EL (cell line): ENCODE measurements around the gene TPRKB.
"Not testable (repeated sequence)": the region's sequence is repeated elsewhere in the genome, so short reads cannot be mapped to it uniquely, and the experiment has no call there.

Experiments used
- DNase-seq: peaks from one replicate; pipeline ENCODE4 v3.0.0-alpha.2; 2016

TPRKB gene

DNA sequence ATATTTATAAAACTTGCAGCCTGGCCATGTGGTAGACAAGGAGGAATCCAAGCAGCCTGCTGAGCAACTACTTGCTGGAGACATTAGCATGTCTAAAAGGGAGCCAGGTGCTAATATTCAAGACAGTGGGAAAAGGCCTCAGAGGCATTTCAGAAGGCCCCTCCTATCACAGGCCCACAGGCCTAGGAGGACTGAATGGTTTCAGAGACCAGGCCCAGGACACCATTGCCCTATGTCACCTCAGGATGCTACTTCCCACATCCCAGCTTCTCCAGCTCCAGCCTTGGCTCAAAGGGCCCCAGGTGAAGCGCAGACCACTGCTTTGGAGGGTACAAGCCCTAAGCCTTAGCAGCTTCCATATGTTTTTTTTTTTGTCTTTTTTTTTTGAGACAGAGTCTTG is 39.0 kb downstream of the TPRKB start:
- DNase-seq, result no peak

DNA sequence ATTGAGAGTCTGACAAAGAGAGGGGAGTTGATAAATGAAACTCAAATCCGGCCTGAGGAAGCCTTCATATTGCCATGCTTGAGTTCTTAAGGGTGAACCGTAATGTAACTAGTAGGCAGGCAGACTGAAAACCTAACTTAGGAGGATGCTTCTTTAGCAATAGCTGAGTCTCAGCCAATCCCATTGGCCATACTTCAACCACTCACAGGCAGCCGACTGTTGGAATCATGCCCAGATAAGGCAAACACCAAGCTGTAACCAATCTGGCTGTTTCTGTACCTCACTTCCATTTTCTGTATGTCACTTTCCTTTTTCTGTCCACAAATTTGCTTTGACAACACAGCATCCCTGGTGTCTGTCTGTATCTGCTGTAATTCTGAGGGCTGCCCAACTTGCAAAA is 39.5 kb downstream of the TPRKB start:
- no peak for DNase-seq

DNA sequence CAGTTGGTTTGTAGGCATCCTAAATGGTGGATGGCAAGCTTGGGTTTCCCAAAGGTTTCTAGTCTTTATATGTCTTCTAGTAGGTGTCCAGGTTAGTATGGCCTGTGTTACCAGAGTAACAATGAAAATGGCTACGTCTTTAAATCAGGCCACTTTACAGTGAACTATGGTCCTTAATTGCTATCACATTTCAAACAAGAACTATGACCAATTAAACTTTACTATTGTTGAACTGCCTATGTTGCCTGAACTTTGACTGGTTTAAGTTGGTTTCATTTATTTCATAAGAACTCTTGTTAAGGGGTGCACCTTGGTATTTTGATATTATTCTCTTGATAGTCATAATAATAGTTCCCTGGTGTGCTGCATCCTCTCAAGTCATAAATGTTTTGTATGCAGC is 40.2 kb downstream of the TPRKB start:
- not testable (repeated sequence) for DNase-seq

DNA sequence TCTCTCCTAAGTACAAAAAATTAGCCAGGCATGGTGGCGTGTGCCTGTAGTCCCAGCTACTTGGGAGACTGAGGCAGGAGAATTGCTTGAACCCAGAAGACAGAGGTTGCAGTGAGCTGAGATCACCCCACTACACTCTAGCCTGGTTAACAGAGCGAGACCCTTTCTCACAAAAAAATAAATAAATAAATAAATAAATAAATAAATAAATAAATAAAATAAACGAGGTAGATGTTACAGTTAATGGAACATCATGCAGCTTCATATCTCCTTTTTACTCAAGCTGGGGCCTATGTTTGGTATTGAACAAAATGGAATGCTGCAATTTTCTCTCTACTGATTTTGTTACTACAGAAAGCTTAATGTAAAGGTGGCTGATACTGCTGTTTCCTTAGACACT is 40.6 kb downstream of the TPRKB start:
- DNase-seq, result not testable (repeated sequence)

DNA sequence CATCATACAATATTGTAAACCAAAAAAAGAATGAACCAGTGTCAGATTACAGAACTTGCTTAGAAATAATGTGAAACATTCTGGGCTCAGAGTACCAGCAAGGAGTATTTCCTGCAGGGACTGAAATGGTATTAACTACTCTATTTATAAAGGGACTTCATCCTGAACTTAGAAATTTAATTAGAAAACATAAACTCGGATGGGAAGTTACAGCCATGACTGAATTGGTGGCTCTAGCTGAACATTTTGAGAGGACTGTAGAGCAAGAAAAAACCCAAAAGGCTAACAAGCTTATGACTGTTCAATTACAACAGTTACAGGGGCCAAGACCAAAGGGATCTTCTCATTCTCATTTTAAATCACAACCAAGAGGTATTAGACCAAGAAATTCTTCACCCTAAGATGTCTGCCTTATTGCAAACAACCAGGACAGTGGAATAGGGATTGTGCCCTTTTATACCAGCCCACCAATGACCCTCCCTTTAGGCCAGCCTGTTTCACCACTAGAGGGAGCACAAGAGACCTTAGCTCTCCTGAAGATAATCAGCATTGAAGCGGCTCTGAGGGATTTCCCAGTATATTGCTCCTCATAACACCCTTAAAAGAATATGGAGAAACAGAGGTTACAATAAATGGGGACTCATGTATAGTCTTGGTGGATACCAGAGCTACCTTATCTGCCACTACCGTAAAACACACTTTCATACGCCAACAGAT is 46.6 kb downstream of the TPRKB start:
- peak; percentile 15 for DNase-seq

DNA sequence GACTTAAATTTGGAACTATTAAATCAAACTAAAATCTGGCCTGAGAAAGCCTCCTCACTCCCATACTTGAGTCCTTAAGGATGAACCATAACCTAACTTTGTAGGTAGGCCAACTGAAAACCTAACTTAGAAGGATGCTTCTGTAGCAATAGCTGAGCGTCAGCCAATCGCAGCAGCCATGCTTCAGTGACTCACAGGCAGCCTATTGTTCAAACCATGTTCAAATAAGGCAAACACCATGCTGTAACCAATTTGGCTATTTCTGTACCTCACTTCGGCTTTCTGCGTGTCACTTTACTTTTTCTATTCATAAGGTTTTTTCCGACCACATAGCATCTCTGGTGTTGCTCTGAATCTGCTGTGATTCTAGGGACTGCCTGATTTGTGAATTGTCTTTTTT is 48.7 kb downstream of the TPRKB start:
- DNase-seq, result not testable (repeated sequence)

DNA sequence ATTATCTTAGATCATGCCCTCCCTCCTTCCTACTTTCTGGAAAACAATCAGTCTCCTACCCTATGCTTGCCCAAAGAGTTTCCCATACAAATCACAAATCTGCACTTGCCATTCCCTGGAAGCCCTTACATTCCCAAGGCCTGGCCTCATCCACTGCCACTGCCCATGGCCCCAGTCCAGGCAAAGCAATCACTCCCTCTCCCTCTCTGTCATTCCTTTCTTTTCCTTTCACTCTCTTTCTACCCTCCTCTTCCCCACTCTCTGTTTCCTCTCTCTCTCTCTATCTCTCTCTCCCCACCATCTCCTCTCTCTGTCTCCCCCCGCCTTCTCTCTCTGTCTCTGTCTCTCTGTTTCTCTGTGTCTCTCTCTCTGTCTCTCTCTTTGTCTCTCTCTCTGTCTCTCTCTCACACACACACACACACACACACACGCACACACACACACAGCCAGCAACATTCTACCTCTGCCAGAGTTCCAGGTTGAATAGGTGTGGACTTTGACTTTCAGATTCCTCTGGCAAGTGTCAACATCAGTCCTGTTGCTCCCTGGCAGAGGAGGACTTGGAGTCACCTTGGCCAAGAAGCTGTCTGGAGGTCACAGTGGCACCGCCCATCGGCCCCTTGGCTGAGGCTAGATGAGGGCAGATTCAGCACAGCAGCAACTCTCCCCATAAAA is 51.2 kb downstream of the TPRKB start:
- peak; percentile 31 for DNase-seq

DNA sequence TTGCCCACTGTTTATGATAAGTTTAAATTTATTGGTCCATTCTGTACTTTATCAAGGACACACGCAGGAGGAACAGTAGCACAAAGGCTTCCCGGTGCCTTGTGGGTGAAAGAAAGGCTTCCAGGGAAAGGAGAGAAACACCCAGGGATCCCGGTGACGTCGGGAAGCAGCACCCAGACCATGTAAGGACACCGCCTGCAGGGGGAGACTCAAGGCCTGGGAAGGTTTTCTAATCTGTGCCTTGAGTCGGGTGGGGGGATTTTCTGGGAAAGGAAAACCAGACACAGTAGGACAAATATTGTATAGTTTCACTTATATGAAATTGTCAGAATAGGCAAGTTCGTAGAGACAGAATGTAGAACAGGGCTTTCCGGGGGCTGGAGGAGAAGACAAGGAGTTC is 52.2 kb downstream of the TPRKB start:
- DNase-seq, result not testable (repeated sequence)

DNA sequence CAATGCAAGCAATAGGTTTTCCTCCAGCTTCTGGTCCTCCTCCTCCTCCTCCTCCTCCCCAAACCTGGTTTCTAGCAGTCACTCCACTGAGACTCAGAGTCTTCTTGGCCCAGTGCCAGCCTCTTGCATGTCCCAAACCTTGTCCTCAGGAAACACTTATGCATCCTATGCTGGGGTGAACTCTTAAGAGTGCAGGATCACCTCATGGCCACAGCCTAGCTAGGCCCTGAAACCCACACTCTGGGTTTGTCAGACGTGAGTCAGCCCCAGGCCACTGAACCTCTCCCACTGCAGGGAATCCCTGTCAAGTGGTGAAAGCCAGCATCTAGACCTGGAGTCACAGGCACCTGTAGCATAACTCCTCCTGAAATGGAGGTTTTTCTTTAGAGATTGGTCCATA is 52.8 kb downstream of the TPRKB start:
- not testable (repeated sequence) for DNase-seq

DNA sequence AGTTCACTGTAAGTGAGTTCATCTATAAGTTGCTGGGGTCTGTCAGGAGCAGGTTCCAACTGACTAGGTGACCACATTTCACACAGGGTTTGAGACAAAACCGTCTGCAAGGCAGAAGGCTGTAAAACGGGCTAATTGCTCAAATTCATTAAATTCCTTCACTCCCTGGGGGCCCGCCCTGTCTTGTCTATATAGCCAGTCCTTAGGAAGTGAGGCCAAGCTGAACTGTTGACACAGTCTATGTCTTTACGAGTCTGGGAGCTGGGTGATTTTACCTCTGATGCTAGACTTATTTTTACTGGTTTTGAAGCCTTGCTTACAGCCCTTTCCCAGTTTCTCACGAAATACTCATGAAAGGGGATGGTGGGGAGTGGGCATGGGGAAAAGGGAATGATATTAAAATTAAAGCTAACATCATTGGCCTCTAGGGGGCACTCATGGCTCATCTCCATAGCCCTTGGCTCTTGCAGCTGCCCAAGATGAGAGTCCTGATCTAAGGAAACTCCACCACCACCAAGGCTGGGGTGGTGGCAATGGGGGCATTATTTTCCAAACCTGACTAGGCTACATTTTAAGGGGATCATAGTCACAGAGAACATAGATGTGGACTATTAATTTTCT is 57.1 kb downstream of the TPRKB start:
- DNase-seq, result peak; percentile 35
